HG02623 (cell line): ENCODE measurements around the gene OTX2.

Source experiments
- ATAC-seq: cut with Tn5 transposase; IDR thresholded peaks from one replicate; pipeline ENCODE4 v1.9.1; 2021; ENCODE audit warnings: moderate library complexity; ENCODE audit not compliant: unreplicated experiment

Gene OTX2

DNA sequence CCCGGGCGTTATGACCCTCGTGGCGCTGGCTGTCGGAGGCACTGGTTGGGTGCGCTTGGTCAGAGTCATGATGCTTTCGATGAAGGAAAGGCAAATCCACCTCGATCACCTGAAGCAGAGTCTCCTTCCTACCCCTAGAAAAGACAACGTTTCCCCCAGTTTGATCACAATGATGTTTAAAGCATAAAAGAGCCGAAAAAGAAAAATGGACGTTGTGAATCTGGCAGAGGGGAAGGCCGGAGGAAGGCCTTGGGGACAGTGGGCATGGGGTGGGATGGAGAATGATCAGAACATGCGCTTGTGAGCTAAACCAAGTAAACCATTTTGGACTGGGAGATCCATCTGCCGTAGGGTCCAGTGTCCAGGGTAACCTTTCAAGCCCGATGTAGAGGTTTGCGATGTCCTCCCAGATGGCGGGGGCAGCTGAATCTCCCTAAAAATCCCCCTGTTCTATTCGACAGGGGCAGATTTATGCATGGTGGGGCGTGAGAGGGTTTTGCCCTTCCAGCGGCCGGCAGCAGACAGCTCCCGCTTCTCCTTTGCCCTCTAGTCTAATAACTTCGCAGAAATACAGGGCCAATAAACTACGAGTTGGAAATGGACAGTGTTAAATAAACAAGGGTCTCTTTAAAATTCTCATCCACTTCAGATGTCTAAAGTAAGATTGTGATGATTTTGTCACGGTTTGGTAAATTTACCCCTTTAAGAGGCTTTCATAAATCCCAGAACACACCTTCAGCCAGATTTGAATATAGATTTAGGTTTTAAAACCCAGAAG, 2.3 kb upstream of the OTX2 start:
- no peak for ATAC-seq

DNA sequence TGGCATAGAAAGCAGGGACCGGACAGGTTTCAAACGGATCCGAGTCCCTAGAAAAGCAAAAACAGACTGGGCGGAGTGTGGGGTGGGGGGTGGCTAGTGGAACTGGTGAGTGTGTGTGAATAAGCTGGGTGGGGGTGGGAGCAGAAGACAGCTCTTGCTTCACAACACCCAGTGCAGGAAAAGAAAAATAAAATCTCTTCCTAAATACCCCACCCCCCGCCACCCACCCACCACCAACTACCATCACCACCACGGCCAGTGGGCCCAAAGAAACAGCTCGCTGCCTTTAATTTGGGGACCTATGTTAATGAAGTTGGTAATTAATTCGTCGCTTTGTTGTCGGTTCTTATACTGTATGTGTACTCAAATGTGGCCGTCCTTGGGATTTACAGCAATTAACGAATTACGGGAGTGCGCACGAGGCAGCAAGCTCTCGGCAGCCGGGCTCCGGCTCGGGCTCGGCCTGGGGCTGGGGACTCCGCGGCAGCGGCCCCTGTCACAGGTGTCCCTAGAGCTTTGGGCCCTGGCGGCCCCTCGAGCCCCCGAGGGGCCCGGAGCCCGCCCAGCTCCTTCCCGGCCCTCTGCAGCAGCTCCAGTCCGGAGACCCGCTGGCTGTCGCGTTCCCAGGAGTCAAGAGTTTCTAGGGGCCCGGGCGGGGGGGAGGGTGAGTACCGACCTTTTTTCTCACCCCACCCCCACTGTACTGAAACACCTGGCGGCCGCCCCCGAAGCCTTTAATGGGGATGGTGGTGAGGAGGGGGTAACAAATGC, 1.5 kb upstream of the OTX2 start:
- ATAC-seq = no peak

DNA sequence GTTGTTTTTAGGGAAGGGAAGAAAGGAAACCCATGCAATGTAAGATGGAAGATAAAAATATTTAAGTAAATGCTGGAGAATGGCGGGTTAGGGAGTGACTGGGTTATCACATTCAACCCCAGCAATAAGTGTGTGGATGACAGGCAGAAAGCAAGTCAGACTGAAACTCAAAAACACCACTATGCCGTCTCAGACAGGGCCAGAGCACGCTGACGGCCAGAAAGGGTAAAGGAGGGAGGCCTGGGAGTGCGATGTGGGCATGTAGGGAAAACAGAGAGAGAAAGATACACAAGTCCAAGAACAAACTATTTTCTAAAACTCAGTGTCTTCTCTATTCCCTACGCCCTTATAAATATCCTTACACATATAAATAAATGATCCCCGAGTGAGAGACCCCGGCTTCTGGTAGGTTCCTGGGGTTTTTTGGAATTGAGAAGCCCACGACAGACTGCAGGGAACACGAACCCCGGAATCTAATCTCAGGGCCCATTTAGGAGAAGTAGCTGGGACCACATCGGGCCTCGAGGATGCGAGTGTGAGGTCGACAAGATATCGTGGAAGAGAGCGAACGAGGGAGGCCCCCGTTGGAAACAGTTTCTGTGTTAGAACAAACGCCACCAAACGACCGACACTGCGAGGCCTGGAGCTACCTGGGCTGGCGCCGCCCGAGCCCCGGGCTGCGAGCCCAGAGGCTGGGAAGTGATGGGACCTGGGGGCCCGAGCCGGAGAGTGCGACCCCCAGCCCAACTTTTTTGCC, 735 bp upstream of the OTX2 start:
- ATAC-seq = no peak

DNA sequence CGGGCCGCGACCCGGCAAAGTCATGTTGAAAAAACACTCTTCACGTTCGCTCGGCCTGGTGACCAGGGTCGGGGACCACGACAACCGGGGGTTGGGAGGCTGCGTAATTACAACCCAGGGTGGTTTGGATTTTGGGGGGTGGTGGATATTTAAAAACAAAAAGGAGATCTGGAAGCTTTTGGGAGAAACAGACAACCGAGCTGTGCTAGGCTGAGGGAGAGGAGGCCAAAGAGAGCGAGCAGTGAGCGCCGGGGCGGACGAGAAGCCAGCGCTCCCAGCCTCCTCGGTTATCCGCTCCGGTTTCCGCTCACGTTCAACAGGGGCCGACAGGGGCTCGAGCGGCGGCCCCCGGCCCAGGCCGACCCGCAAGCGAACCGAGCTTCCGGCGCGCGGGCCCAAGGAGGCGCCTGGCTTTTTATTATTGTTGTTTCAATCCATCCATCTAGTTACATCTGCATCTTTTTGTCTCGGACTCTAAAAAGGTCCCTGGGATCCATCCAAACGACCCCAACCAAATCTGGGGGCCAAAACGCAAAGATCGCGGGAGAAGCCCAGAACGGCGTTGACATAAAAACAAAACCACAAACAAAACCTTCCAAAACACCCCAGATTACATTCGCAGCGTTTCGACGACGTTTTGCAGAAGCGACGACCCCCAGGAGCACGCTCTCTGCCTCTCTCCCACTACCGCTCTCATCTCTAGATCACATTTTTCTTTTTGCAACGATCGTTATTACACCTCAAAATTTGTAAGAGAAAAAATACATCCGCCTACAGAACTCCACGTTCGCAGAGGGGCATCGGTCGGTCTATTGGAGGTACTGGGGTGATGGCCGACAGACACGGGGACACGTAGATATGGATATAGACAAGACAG, 771 bp downstream of the OTX2 start:
- ATAC-seq = no peak

DNA sequence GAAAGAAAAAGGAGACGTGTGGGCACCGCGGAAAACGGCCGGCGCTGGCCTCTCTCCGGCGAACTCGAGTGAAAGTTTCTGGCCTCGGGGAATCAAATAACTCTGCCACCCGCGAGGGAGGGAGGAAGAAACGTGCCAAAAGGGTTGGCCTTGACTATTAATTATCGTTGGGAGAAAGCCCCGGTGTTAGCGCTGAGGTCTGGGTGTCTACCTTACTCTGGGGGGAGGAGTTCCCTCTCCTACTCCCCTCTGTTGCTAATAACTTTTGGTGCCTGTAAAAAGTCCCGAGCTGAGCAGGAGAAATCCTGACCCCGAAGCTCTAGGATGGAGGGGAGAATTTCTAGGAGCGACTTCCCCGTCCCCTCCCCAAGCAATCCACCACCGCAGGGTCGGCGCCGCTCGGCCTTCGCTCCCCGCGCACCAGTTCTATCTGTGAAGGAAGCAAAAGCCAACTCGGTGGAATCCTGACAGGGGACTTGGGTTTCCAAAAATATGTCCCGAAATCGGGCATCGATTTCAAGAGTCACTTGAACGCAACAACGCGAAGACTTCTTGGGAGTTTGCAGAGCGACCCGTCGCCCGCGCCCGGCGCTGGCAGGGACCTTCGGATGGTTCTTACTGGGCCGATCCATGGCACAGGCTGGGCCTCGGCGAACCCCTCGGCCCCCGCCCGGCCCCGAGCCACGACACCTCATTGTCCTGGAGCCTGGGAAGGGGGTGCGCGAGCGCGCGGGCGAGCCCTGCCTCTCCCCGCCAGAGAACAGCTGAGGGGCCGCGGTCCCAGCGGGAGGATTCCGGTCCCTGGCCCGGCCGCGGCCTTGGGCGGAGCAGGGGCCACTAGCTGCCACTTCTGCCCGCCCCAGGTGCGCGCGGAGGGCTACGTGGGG, 1.7 kb downstream of the OTX2 start:
- no peak for ATAC-seq

DNA sequence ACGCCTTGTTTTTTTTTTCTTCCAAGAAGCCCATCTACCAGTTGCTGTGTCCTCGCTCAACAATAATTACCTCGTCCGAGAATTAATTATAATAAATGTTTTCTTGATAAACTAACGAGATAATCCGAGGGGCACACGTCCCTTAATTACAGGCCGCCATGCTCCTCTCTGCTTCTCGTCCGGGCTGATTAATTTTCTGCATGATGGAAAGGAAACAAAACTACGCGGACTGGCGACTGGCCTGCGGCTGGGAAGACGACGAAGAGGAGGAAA, 2.2 kb downstream of the OTX2 start:
- no peak for ATAC-seq

DNA sequence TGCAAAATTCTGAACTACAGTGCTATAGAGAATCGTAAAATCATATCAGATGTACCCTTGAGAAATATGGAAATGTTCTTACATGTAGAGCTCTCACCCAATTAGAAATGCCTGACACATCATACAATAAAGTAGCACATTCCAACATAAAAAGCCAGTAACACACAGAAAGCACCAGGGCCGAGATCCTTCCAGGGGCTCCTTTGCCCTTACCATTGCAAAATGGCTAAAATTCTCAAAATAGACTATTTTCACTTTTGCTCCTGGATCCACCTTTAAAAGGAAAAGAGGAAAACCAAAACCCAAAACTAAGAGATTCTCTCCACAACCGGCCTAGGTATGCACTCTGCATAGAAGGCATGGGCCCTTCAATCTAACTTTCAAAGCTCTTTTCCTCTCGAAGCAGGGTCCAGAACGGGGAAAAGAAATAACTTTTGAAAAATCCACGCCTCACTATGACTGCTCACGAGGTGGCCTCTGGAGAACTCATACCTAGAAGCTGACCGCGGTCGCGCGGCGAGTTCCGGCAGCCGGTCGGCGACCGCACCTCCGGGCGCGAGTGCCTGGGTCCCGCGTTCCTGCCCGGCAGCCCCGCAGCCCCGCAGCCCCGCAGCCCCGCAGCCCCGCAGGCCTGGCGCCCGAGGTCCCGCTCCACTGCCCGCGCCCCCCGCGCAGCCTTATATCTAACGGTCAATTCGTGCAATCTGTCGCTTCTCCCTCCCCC, 2.7 kb downstream of the OTX2 start:
- no peak for ATAC-seq

DNA sequence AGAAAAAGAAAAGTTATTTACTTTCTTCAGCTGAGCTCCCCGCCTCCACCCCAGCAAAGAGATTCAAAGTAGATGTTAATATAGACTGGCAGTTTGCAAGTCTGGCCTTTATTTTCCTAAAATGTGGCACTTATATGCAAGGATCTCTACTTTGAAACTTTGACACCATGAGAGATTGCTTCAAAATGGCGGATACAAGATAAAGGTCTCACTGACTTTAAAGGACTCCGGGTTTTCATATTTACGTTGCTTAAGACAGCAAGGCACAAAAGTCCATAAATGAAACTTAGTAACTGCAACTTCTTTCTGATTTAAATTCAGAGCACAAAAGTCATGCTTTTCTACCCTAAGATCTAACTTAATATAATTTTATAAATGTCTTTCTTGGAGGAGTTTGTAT, 3.5 kb downstream of the OTX2 start:
- ATAC-seq = no peak

DNA sequence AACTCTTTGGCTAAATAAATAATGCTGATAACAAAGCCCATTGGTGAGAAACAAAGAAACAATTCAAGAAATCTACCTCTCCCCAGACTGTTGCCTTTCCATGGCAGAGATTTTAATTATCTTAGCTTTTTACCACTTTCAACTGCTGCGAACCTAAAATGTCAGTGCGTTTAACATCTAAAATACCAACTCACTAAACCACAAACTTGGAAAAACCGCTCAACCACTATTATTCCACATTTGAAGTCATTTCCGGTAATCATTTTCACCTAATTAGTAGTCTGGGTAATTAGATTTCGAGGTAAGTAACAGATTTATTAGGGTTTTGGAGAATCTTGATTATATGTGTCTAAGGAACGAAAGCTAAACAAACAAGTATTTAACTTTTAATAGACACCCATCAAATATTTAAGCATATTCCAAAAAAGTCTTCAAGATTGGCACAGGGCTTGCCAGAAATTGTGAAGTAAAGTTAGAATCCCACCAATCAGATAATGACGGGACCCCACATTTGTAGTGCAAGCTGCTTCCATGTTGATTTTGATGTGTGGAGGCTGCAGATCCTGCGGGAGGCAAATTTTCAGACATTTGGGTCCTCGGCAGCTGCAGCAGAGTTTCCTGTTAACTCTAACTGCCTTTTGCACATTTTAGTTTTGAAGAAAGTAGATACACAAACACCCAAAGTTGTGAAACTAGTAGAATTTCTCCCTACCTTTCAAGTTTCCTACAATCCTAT, 4.1 kb downstream of the OTX2 start:
- no peak for ATAC-seq

DNA sequence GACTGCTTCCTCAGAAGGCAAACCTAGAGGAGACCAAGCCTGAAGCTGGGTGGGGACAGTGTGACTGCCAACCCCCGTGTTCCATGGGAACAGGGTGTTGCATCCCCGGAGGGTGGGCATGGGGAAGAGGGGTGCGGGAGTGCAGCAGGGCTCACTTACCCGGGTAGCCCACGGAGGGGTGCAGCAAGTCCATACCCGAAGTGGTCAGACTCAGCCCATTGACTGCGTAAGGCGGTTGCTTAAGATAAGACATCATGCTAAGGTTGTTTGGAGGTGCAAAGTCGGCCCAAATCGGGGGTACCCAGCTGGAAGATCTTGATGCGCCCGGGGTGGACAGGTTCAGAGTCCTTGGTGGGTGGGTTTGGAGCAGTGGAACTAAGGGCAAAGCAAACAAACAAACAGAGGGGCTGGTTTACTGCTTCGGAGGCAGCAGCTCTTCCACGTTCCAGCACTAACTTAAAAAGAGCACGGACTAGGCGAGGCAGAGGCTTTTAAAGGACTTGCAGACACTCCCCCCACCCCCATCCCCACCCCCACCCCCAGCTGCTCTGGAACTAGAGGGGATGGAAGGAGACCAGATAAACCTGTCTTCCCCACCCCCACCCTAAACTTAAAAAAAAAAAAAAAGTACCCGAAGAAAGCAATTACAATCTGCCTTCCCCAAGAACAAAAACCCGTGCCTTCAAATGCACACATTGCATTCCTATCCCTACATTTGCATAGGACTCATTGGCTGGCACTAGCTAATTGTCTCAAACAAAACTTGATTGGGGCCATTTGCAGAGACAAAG, 4.9 kb downstream of the OTX2 start:
- ATAC-seq = no peak

DNA sequence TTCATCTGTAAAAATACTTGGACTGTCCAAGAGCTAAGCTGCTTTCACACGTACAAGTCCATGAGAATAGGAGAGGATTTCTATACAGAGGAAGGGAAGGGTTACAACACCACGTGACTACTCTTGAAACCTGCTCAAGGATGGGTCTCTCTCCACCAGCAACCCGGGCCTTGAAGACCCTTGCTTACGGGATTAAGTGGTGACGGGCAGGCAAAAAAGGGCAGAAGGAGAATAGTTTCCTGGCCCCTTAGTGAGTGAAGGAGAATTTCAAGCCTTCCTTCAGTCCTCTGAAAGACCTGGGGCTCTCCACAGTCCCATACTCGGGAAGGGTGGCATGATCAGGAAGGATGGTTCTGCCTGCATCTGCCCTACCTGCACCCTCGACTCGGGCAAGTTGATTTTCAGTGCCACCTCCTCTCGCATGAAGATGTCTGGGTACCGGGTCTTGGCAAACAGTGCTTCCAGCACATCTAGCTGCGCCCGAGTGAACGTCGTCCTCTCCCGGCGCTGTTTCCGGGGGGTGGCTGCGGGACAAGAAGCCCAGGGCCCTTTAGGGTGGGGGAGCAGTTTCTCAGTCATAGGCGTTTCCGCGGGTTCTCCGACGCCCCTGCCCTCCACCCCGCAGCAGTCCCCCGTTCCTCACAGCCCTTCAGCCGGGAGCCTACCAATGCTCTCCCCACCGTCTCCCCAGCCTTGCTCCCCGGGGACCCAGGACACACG, 6.3 kb downstream of the OTX2 start:
- no peak for ATAC-seq

DNA sequence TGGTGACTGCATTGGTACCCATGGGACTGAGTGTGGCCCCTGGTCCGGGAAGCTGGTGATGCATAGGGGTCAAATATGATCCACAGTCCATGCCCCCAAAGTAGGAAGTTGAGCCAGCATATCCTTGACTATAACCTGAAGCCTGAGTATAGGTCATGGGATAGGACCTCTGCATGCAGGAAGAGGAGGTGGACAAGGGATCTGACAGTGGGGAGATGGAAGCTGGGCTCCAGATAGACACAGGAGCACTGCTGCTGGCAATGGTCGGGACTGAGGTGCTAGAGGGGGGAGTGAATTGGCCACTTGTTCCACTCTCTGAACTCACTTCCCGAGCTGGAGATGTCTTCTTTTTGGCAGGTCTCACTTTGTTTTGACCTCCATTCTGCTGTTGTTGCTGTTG, 8.4 kb downstream of the OTX2 start:
- ATAC-seq = no peak

DNA sequence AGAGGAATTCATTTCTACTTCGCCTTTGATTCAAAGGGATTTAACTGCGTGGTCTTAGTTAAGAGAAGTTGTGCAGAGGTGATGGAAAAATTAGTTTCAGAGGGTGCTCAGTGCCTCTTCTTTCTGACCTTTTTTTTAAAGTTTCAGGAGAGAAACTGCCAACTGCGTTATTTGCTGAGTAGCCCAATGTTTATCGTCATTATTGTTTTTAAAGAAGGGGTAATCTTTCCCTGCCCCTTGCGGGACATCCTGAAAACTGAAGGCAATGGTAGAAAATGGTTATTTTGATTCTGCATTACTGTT, 11.0 kb downstream of the OTX2 start:
- ATAC-seq = no peak

DNA sequence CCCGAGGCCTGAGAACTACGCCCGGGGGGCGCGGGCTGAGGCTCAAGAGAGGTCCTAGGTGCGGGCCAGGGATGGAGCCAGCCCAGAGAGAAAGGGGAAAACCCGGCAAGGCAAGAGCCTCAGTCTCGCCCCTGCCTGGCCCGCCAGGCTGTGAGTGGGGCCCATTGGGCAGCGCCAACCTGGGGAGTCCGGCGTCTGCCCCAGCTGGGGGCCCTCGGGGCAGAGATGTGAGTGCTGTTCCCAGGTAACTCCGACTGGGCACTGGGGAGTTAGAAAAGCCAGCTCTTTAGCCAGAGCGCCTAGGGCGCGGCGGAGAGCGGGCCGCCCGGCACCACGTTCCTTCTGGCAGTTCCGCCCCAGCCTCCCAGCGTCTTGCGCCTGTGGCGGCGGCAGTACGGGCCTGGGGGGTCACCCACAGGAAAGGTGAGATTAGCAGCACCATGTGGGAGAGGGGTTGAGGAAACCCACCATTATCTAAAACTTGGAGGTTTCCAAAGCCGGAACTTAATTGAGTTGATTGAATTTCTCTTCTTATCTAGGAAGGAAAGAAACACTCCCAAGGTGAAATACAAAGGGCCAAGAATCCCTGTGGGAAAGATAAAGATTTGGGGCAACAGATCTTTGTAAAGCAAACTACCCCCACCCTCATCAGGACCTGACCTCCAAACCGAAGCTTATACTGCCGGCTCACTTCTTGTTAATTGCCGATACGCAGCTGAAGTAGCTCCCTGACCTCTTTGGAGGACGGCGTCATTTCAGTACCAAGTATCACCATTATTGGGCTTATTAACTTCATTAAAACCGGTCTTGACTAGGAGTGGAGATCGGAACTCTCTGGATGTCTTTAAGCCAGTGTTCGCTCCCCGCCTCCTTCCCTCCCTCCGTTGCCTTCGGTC, 11.6 kb downstream of the OTX2 start:
- no peak for ATAC-seq

DNA sequence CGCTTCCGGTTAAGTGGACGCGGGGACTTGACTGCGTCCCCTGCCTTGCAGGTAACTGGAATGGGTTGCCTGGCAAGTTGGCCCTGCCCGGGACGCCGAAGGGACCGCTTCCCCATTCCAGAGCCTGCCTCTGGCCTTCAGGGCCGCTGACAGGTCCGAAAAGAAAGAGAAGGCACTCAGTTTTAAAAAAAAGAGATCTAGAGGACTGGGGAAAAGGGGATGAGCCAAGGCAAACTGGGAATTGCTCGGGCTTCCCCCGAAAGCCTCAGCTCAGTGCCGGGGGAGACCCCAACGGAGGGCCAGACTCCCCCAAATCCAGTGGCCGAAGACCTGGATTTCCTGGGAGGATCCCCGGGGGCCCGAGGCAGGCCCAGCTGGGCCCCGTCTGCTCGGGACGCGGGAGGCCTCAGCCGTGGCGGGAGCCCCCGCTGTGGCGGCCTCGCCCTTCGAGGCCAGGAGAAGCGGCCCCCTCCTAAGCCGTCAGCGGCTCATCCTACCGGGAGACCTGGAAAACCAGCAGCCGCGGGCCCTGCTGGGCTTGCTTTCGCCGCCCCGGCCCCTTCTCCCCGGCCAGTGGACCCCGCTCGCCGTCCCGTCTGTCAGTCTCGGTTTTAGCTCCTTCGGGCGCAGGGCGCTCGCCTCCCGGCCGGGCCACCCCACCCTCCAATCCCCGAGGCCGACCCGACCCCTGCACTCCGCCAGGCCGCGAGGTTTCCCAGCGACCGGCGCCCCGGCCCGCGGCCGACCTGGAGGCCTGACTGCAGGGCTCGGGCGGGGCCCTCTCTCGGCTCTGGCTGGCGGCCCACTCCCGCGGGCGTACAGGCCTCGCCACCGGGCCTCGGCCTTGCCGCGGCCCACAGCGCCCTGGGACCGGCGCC, 12.5 kb downstream of the OTX2 start:
- ATAC-seq = no peak
